Muscle of back (tissue), 11 donors: Measurements from ENCODE around the gene PEBP1. TPM values are rescaled to one million over a fixed set of nuclear protein-coding genes. Genes with fewer than 3 reads are reported as not detected.

ENCODE experiments used
- DNase-seq, 3 donors: peaks; one replicate each; pipeline versions ENCODE4 v3.0.0 to v3.0.0-alpha.2; 2013
- polyA plus RNA-seq, 10 donors: library from polyadenylated mRNA; unstranded; fragments of 120-200 nt; gene quantifications; one replicate each; pipeline ENCODE4 v1.2.1, GENCODE V29; 2013; ENCODE audit not compliant: insufficient read length in 10 of 10

Gene PEBP1
- polyA plus RNA-seq, 10 donors: 126 to 165 (median 137) TPM

GRCh38 chr12:118188690-118189371, 52.9 kb downstream of the PEBP1 start:
- peak; percentile 49 to 83 (median 70) for DNase-seq

- DNase-seq: peak; percentile 52 to 83 (median 53)
Measured at GRCh38 chr12:118189741-118190191, 53.8 kb downstream of the PEBP1 start.

DNA sequence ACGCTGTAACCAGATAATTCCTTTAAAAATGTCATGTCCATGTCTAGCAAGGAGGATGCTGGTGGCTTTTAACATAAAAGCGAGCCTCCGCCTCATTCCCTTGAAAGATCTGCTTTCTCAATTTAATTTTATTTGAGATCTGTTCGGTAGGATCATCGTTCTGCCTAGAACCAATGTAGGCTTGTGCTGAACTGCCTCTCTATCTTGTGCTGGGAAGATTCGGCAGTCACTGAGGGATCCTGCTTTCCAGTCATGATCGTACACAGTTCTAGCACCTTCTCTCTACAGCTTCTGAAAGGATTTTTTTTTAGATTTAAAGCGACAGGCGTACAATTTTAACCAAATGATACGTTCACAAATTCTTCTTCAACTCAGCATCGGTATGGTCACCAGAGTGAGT, 54.3 kb downstream of the PEBP1 start:
- peak; percentile 44 to 78 (median 54) for DNase-seq

DNA sequence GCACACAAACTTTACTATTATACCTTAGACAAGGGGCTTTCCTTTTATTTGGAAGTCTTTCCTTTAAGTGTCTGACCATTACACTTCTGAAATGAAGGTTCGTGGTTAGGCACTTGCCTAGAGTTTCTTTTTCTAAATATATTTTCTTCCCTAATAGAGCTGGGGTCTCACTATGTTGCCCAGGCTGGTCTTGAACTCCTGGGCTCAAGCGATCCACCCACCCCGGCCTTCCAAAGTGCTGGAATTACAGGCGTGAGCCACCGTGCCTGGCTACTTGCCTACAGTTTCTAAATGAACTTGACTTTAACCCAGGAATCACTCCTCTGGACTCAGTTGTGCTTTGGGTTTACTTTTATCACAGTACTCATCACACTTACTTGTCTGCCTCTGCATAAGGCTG, 57.6 kb downstream of the PEBP1 start:
- DNase-seq: no peak

DNA sequence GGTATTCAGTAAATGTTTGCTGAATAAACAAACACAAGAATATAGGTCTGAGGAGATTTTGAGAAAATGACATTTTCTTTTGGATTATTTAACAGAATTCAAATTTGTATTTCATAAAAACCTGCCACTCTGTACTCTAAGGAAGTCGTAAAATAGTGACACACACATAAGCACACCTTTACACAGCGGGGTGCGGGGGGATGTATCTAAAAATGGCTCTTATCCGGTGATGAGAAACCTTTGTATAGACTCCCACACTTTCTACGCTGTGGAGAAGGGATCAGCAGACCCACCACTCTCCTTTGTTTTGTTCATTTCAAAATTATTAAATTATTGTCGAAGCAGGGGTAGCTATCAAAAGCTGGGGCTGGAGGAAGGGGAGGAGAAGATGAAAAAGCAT, 58.0 kb downstream of the PEBP1 start:
- no peak for DNase-seq

Other genes starting within 250 kb of the PEBP1 start
- gene KSR2, start 167.1 kb upstream of the PEBP1 start, polyA plus RNA-seq: under 1 TPM in 5 of 10 donors, not detected in 5; 0.01 to 0.04 (median 0.01) TPM
- 10 to 100 TPM; 10.1 to 18.6 (median 13.2) TPM for gene RFC5, start 119.4 kb upstream of the PEBP1 start, polyA plus RNA-seq
- gene WSB2, start 74.9 kb upstream of the PEBP1 start, polyA plus RNA-seq: 10 to 100 TPM; 56.2 to 73.1 (median 61.4) TPM
- 10 to 100 TPM in 6 of 10 donors, 1 to 10 TPM in 4; 7.4 to 14.7 (median 10.3) TPM for gene VSIG10, start 32.1 kb upstream of the PEBP1 start, polyA plus RNA-seq
- gene TAOK3, start 236.8 kb downstream of the PEBP1 start, polyA plus RNA-seq: 10 to 100 TPM; 13.6 to 24.5 (median 19.7) TPM
- 10 to 100 TPM; 24.6 to 37.3 (median 30.0) TPM for gene SUDS3, start 240.4 kb downstream of the PEBP1 start, polyA plus RNA-seq